Stimulated activated CD4-positive, alpha-beta T cell treated with anti-CD3 and anti-CD28 coated beads, TNF-alpha, amount 100 ng/mL, for 4 hours (primary cell): ENCODE data around the gene APOE.
A peak's percentile ranks its signal among the peaks of the same experiment; 100 is the strongest.
"Not testable (repeated sequence)": the region's sequence is repeated elsewhere in the genome, so short reads cannot be mapped to it uniquely, and the experiment has no call there.

Source experiments
- DNase-seq, 3 experiments: peaks; one replicate each; pipeline ENCODE4 v3.0.0-alpha.2; 2020; ENCODE audit warnings: low read depth in 3 of 3

Gene APOE

DNA sequence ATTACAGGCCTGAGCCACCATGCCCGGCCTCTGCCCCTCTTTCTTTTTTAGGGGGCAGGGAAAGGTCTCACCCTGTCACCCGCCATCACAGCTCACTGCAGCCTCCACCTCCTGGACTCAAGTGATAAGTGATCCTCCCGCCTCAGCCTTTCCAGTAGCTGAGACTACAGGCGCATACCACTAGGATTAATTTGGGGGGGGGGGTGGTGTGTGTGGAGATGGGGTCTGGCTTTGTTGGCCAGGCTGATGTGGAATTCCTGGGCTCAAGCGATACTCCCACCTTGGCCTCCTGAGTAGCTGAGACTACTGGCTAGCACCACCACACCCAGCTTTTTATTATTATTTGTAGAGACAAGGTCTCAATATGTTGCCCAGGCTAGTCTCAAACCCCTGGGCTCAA, 4.2 kb downstream of the APOE start:
- DNase-seq, result no peak

- DNase-seq, result not testable (repeated sequence)
These were observed 6.3 kb downstream of the APOE start for GRCh38 chr19:44911896-44912295.

- no peak for DNase-seq
These were observed 7.3 kb downstream of the APOE start for GRCh38 chr19:44912854-44913253.

GRCh38 chr19:44913512-44914432, 8.2 kb downstream of the APOE start:
- not testable (repeated sequence) for DNase-seq

GRCh38 chr19:44914433-44915206, 9.0 kb downstream of the APOE start, which contains the start of gene APOC1:
Gene APOC1, plus strand, starts transcription at chr19:44914608. Its CDS starts 284 bp downstream, at chr19:44914892.
- peak; percentile 53 to 64 (median 53) for DNase-seq

GRCh38 chr19:44924243-44924725, 18.7 kb downstream of the APOE start:
- no peak for DNase-seq

- no peak for DNase-seq
These were observed 19.7 kb downstream of the APOE start for GRCh38 chr19:44925114-44925891.

DNA sequence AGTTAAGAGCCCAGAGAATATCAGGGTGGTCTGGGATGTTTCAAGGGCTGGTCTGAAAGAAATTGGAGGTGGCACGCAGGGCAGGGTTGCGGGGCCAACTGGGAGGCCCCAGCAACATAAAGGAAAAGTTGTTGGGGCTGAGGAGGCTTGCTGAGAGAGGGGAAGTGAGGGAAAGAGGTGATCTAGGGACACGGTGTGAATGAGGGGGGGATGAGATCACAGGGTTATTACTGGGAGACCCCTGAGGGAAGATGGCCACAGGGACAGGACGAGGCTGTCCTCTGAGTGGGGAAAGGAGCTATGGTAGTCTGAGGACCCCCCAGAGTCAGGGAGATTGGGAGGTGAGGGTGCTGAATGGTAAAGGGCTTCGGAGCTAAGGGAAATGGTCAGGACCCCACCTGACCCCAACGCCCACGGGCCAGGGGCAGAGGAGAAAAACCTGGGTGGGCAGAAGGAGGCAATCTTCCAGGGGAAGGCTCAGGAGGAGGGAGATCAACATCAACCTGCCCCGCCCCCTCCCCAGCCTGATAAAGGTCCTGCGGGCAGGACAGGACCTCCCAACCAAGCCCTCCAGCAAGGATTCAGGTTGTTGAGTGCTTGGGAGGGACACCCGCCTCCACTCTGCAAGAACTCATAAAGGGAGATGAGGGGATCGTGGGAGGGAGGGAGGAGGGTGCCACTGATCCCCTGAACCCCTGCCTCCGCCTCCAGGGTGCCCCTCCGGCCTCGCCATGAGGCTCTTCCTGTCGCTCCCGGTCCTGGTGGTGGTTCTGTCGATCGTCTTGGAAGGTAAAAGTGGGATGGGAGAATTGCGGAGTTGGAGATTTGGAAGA, 20.9 kb downstream of the APOE start:
- not testable (repeated sequence) for DNase-seq

- no peak for DNase-seq
These were observed 22.1 kb downstream of the APOE start for GRCh38 chr19:44927746-44928145.

- DNase-seq, result no peak
These were observed 24.5 kb downstream of the APOE start for GRCh38 chr19:44930088-44930487.

DNA sequence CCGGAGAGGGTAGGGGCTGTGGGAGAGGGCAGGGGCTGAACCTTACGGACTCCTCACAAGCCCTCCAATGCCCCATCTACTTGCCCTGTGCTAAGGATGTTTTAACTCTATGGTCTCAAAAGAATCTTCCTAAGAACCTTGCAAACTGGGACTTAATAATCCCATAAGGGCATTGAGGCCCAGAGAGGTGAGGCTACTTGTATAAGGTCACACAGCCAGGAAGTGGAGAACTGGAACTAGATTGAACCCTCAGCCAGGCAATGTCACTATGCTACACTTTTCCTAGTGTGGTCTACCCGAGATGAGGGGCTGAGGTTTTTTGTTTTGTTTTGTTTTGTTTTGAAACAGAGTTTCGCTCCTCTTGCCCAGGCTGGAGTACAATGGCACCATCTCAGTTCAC, 25.9 kb downstream of the APOE start:
- DNase-seq, result no peak

GRCh38 chr19:44939668-44940067, 34.1 kb downstream of the APOE start:
- no peak for DNase-seq

GRCh38 chr19:44942067-44942571, 36.5 kb downstream of the APOE start, which contains the start of gene APOC4:
Gene APOC4, plus strand, starts transcription at chr19:44942237. Its CDS starts 41 bp downstream, at chr19:44942278.
- DNase-seq, result no peak

DNA sequence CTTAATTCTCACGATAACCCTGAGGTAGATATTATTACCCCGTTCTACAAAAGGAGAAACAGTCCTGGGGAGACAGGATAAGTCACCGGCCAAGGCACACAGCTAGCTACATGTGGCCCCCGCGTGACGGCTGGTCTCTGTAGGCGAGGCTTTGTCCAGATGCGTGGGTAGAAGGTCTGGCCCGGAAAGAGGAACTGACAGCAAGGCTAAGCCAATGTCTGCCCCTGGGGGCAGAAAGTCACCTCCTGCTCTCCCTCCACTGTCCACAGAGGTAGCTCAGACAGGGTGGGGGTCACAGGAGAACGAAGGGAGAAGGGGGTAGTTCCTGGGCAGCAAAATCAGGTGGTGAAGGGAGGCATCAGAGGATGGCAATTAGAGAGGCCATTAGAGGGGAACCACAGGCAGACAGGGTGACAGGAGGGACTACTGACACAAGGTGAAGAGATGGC, 38.2 kb downstream of the APOE start:
- DNase-seq, result no peak

DNA sequence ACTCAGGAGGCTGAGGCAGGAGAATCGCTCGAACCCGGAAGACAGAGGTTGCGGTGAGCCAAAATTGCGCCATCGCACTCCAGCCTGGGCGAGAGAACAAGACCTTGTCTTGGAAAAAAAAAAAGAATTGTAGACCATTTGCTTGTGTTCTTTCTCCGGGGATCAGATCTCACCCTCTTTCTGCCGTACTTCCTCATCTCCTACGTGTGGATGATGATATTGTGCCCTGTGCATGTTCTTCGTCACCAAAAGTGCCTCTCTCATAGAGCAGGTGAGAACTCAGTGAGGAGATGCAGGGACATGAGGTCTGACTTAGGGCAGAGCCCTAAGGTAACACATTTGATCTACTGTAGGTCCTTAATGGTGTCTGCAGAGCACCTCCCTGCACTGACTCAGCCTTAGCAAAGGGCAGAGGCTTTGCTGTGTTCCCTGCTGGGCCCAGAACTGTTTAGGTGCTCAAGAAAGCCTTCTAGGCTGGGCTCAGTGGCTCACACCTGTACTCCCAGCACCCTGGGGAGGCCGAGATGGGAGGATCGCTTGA, 41.5 kb downstream of the APOE start:
- DNase-seq, result no peak

DNA sequence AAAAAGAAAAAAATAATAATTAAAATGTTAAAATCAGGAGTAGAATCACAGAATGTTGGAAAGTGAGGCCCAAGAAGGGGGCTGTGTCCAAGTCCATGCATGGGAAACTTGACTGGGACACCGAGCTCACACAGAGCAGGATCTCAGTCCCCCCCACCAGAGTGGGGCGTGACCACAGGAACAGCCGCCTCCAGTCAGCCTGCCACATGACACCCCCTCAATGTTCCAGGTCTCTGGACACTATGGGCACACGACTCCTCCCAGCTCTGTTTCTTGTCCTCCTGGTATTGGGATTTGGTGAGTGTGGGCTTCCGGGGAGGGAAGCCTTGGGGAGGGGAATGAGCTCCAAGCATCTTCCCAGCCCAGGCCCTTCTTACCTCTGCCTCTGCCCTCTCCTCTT, 42.6 kb downstream of the APOE start:
- no peak for DNase-seq

- no peak for DNase-seq
These were observed 43.3 kb downstream of the APOE start for GRCh38 chr19:44948763-44949374.

- no peak for DNase-seq
These were observed 44.0 kb downstream of the APOE start for GRCh38 chr19:44949550-44949949.
